Esophagus (tissue), 2 donors: ENCODE results near the gene DCLK1. TPM values are rescaled to one million over a fixed set of nuclear protein-coding genes. Genes with fewer than 3 reads are reported as not detected.

ENCODE experiments used
- H3K27ac ChIP-seq, 2 donors: one replicate each; pipeline ENCODE4 v1.5.1; 2013; ENCODE audit warnings: low read depth in 2 of 2, mild to moderate bottlenecking in 2 of 2, inconsistent platforms in 1 of 2, low read length in 1 of 2, moderate library complexity in 1 of 2
- H3K27me3 ChIP-seq, 2 donors: one replicate each; pipeline ENCODE4 v1.6.1; 2013; ENCODE audit warnings: low read length in 2 of 2, control low read depth in 1 of 2, mild to moderate bottlenecking in 1 of 2; ENCODE audit not compliant: insufficient read depth in 2 of 2, control insufficient read depth in 1 of 2
- H3K36me3 ChIP-seq, 2 donors: one replicate each; pipeline ENCODE4 v1.6.1; 2013; ENCODE audit warnings: low read length in 1 of 2; ENCODE audit not compliant: control insufficient read depth in 2 of 2, insufficient read depth in 2 of 2
- H3K4me1 ChIP-seq, 2 donors: one replicate each; pipeline ENCODE4 v1.6.1; 2013; ENCODE audit warnings: low read length in 1 of 2; ENCODE audit not compliant: control insufficient read depth in 2 of 2, insufficient read depth in 2 of 2
- H3K4me3 ChIP-seq, 2 donors: one replicate each; pipeline ENCODE4 v1.5.1; 2013; ENCODE audit warnings: low read length in 2 of 2, mild to moderate bottlenecking in 2 of 2, low read depth in 1 of 2, moderate library complexity in 1 of 2
- H3K9me3 ChIP-seq, 2 donors: one replicate each; pipeline ENCODE4 v1.6.1; 2013; ENCODE audit warnings: mild to moderate bottlenecking in 2 of 2, low read depth in 1 of 2, low read length in 1 of 2, moderate library complexity in 1 of 2; ENCODE audit not compliant: control insufficient read depth in 2 of 2, insufficient read depth in 1 of 2
- WGBS, 2 donors: extraction: QIAGEN DNeasy Blood & Tissue Kit; methylation state at CpG; one replicate each; pipeline ENCODE4 v1.1.7; 2013; 5-methylcytosine and 5-hydroxymethylcytosine counted together
- polyA plus RNA-seq, 2 donors: library from polyadenylated mRNA; stranded (reverse); fragments of 200-250 nt; gene quantifications; one replicate each; pipeline ENCODE4 v1.2.3, GENCODE V29; 2013
- donor health status: healthy with polysubstance abuse.
- donor health status: Bipolar disorder and iron deficiency.

The DCLK1 gene
- polyA plus RNA-seq, 2 donors, result 0.47 to 0.75 TPM

- Histone ChIP-seq H3K9me3 (no peaks in the 10 kb centered on the region), H3K4me1 (no peaks in the 10 kb centered on the region), H3K4me3 (no peak overlapping the region), H3K27me3 (no peaks in the 10 kb centered on the region), H3K36me3 (no peaks in the 10 kb centered on the region), H3K27ac (no peak overlapping the region)
- 84 to 88% methylated on average over 8 of the region's 8 CpGs for WGBS, 2 donors
These were observed 339.2 kb downstream of the DCLK1 start for GRCh38 chr13:35792021-35792420.

DNA sequence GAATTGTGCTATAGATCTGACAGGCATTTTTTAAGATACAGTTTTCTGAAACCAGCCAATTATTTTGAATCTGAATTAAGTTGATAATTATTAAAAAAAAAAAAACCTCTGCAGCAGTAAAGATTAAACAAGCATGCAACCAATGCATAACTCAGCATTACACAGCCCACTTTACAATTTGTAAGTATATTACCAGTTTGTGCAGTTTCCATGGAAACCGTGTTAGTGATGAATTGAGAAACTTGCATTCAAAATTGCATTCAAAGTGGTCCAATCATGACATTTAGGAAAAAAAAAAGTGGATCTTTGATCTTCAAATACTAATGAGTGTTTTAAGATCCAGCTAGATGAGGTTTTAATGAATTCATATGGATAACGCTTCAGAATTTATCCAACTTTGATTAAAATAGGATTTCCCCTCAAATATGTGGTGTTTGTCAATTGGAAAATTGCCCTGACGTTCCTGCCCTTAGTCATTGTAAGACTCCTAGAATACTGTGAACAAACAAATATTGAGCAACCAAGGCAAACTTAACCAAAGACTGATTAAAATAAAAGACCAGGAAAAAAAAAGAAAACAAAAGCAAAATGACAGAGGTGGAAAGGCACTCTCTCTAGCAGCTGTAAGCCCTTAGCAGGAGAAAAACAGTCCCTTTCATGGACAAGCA is 339.9 kb downstream of the DCLK1 start:
- Histone ChIP-seq H3K27ac (no peak overlapping the region), H3K9me3 (no peaks in the 10 kb centered on the region), H3K27me3 (no peaks in the 10 kb centered on the region), H3K4me3 (no peak overlapping the region), H3K4me1 (no peaks in the 10 kb centered on the region), H3K36me3 (no peaks in the 10 kb centered on the region)
- WGBS, 2 donors, result 33 to 43% methylated on average over 3 of the region's 3 CpGs

DNA sequence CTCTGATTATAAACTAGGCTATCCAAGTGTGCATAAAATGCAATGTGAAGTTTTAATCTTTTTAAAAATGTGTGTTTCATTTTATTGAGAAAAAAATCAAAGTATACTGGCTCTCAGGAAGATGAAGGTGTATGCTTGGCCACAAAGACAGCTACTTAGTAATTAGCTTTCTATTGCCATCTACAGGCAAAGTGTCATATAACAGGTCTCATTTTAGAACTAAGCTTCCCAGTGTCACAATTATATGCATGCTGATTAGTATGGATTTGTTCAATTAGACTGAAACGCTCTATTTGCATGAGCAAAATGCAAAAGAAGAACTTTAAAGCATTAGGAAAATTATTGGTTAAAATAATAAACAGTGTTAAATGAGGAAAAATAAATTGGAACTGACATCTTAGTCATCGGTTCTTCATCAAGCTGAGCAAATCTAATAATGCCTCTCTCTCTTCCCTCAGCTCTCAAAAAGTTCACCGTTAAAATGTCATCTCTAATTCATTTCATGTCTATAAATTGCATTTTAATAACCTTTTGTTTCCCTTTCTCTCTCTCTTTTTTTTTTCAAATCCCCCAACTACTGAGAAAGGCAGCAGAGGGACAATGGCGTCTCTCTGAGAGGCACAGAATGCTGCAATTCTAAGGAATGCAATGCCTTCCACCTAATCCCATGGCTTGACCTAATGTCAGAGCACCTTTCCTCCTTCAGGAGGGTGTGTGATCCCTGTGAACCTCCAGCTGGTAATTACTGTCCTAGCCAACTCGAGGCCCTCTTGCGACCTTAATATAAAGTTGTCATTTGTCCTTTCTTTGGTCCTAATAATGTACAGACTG is 341.6 kb downstream of the DCLK1 start:
- H3K4me1 ChIP-seq, result no peaks in the 10 kb centered on the region
- H3K9me3 ChIP-seq, result no peaks in the 10 kb centered on the region
- 64 to 69% methylated on average over 6 of the region's 6 CpGs for WGBS, 2 donors
- H3K4me3 ChIP-seq, result no peak overlapping the region
- H3K36me3 ChIP-seq, result no peaks in the 10 kb centered on the region
- no peaks in the 10 kb centered on the region for H3K27me3 ChIP-seq
- H3K27ac ChIP-seq, result no peak overlapping the region

DNA sequence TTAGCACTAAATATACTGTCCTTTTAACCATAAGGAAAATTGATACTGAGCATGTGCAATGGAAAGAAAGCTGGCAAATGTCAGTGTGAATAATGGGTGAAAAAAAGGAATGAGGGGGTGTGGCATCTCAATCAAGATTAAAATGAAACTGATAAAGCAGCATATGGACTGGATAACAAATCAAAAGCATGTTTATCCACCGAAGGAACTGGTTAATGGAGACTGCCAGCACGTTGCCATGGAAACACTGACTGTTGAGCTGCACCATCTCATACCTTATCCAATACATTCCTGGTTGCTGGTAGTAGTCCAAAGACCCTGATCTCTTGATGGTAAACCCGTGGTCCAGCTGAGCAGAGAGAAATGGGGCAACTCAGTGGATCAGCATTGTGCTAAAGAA is 343.2 kb downstream of the DCLK1 start:
- no peaks in the 10 kb centered on the region for H3K36me3 ChIP-seq
- 38 to 52% methylated on average over 3 of the region's 3 CpGs for WGBS, 2 donors
- H3K27me3 ChIP-seq, result no peaks in the 10 kb centered on the region
- no peak overlapping the region for H3K4me3 ChIP-seq
- H3K9me3 ChIP-seq, result no peaks in the 10 kb centered on the region
- no peak overlapping the region for H3K27ac ChIP-seq
- H3K4me1 ChIP-seq, result no peaks in the 10 kb centered on the region

DNA sequence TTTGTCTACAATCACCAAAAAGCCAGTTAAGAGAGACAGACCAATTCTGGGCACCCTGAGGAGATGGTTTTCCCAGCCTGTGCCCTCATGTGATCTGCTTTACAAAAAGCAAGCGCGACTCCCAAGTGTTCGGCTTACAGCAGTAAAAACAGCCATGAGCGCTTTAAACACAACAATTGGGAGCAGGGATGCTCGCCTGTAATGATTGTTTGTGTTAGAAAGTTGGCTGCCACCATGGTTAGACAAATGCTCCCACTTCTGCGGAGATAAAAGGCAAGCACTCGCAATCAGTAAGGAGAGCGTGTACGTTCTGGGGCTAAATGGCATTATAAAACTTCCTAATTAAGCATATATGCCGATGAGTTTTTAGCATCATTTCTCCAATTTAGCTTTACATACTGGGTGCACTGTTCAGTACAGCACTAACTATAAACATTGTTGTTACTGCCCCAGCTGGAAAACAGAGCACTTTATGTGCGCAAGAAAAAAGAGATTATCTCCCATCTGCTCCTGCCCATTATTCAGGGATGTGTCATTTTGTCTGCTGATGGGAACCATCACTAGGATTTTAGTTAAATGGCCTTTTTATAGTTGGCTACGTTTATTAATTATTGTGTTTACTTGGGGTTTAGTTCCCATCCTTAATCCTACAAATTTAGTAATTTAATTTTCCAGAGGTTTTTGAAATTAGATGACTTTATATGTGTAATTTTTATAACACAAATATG is 345.4 kb downstream of the DCLK1 start:
- Histone ChIP-seq H3K36me3 (no peaks in the 10 kb centered on the region), H3K4me3 (no peak overlapping the region), H3K27ac (no peak overlapping the region), H3K27me3 (no peaks in the 10 kb centered on the region), H3K9me3 (no peaks in the 10 kb centered on the region), H3K4me1 (no peaks in the 10 kb centered on the region)
- 72 to 75% methylated on average over 12 of the region's 12 CpGs for WGBS, 2 donors

DNA sequence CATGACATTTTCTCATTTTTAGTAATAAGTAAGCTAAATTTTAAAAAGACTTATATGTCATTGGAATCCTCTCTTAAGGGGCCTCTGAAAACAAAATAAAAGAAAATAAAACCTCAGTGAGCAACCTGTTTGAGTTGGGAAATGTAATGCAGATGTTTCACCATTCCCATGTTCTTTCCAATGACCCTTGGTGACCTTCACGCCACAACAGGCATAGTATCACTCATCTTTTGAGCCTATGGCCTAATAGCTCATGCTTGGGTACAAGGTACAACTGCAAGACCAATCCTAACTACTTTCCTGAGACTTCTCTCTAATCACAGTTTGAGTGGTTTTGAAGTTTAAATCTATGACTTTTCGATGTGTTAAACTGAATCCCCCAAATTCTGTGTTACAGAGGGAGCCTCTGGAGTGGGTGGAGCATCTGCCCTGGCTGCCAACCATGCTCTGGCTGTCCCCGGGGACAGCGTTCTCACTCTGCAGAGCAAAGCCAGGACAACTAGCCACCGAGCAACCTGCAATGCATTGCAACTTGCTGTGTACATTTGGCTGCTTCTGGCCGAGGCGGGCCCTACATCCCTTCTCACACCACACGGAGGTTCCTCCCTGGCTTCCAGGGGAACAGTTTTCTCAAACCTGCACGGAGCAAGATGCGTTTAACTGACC is 346.8 kb downstream of the DCLK1 start:
- whole genome bisulfite sequencing, 2 donors, result 79% methylated on average over 10 of the region's 10 CpGs
- no peaks in the 10 kb centered on the region for H3K36me3 ChIP-seq
- H3K27ac ChIP-seq, result no peak overlapping the region
- H3K4me3 ChIP-seq, result no peak overlapping the region
- no peaks in the 10 kb centered on the region for H3K9me3 ChIP-seq
- no peaks in the 10 kb centered on the region for H3K27me3 ChIP-seq
- no peaks in the 10 kb centered on the region for H3K4me1 ChIP-seq

- Histone ChIP-seq H3K27ac (no peak overlapping the region), H3K27me3 (no peaks in the 10 kb centered on the region), H3K9me3 (no peaks in the 10 kb centered on the region), H3K36me3 (no peaks in the 10 kb centered on the region), H3K4me1 (no peaks in the 10 kb centered on the region), H3K4me3 (no peak overlapping the region)
- WGBS, 2 donors, result 95 to 96% methylated on average over 2 of the region's 2 CpGs
These were observed 348.4 kb downstream of the DCLK1 start for GRCh38 chr13:35782793-35783192.

- 59 to 65% methylated on average over 7 of the region's 7 CpGs for WGBS, 2 donors
These were observed 349.9 kb downstream of the DCLK1 start for GRCh38 chr13:35781036-35782000.

More at GRCh38 chr13:35781036-35782000, 349.9 kb downstream of the DCLK1 start:
- H3K9me3 ChIP-seq, result no peaks in the 10 kb centered on the region
- H3K27ac ChIP-seq, result no peak overlapping the region
- no peak overlapping the region for H3K4me3 ChIP-seq
- no peaks in the 10 kb centered on the region for H3K36me3 ChIP-seq
- H3K27me3 ChIP-seq, result no peaks in the 10 kb centered on the region
- no peaks in the 10 kb centered on the region for H3K4me1 ChIP-seq
